HG03159 (cell line): ENCODE data around the gene TRIM28.
"Not testable (repeated sequence)": the region's sequence is repeated elsewhere in the genome, so short reads cannot be mapped to it uniquely, and the experiment has no call there.

ENCODE experiments used
- ATAC-seq: cut with Tn5 transposase; IDR thresholded peaks from one replicate; pipeline ENCODE4 v1.9.1; 2021; ENCODE audit warnings: mild to moderate bottlenecking, moderate library complexity; ENCODE audit not compliant: unreplicated experiment

TRIM28 gene

GRCh38 chr19:58543826-58544590 lies at the start of gene TRIM28:
Gene TRIM28, plus strand, starts transcription at chr19:58544064. Its CDS starts 694 bp downstream, at chr19:58544758.
- peak; percentile 86 for ATAC-seq

- ATAC-seq: no peak
Observed at GRCh38 chr19:58497634-58498170, 46.2 kb upstream of the TRIM28 start.

- ATAC-seq: no peak
Observed at GRCh38 chr19:58498316-58499020, 45.4 kb upstream of the TRIM28 start.

- ATAC-seq: peak; percentile 93
Observed at GRCh38 chr19:58499021-58499927, 44.6 kb upstream of the TRIM28 start.

DNA sequence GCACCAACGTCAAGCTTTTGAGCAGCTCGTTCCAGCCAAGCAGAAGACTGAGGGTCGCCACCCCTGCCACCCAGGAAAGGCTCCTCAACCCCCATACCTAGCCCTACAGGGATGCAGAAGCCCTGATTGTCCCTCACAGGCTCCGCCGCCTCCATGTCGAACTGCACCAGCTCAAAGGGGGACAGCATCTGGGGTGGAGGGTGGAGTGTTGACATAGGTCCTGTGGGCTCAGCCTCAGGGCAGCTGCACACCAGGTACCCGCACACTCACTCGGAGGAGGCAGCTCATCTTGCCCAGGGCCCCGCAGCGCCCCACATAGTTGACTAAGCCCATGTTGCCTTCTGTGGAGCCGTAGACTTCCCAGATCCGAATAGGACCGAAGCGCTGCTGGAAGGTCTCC lies 43.6 kb upstream of the TRIM28 start:
- ATAC-seq: no peak

GRCh38 chr19:58507602-58508223 lies 36.2 kb upstream of the TRIM28 start:
- not testable (repeated sequence) for ATAC-seq

GRCh38 chr19:58509731-58510083 lies 34.2 kb upstream of the TRIM28 start:
- ATAC-seq: no peak

- ATAC-seq: no peak
Observed at GRCh38 chr19:58510084-58510862, 33.6 kb upstream of the TRIM28 start.

DNA sequence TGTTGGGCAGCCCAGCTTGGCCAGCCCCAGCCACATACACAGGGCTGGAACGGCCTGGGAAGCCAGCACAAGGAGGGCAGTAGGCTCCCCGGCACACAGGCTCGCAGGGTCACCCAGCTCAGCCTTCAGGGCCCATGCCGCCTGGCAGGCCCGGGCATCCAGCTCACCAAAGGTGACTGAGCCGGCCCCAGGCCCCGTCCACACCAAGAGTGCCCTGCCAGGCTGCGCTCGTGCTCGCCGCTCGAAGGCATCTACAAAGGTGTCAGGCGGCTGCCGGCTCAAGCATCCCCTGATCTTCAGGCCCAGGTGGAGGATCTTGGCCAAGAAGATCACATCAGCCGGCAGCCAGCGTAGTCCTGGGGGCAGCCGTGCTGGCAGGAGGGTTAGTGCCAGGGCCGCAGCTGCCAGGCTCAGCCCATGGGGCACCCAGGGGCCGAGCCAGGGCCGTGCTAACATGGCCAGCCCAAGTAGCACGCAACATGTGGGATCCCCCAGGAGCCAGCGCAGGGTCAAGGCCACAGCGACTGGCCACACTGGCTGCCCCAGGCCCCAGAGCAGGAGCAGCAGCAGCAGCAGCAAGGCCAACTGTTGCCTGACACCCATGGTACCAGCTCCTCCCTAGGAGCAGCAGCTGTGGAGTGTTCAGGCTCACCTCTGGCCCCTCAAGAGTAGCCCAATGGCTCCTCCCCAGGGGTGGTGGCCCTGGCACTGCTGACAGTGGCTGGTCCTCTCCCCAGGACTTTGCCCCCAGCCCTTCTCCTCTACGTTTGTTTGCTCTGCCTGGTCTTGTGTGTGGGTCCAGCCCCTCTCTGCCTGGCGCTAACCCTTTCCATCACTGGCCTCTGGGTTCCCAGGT lies 32.3 kb upstream of the TRIM28 start, which contains the start of gene SLC27A5:
SLC27A5 (minus strand) TSS at position 640 of the 856 bp plus-strand sequence; CDS start at position 603, 37 bp downstream.
- no peak for ATAC-seq

DNA sequence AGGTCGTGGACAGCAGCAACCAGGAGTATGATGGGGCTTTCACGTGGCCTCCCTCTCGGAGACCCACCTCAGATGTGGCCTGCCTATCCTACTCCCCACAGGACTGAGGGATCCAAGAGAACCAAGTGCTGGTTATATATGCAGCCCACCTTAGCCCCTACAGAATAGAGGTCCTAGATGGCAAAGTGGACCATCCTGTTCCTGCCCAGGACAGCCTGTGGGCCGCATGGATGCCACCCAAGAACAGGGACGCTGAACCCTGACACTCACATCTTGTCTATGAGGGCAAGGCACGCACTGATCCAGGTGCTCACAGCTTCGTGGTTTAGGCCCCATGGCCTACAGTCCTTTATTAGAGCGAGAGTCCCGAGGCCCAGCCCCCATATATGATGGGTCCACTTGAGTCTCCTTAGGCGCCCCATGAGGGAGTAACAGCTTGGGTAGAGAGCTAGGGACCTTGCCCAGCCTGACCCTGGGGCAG lies 30.6 kb upstream of the TRIM28 start:
- no peak for ATAC-seq

GRCh38 chr19:58513694-58514563 lies 29.9 kb upstream of the TRIM28 start:
- peak; percentile 69 for ATAC-seq

- no peak for ATAC-seq
Observed at GRCh38 chr19:58514564-58515022, 29.3 kb upstream of the TRIM28 start.

- no peak for ATAC-seq
Observed at GRCh38 chr19:58515259-58515658, 28.6 kb upstream of the TRIM28 start.

DNA sequence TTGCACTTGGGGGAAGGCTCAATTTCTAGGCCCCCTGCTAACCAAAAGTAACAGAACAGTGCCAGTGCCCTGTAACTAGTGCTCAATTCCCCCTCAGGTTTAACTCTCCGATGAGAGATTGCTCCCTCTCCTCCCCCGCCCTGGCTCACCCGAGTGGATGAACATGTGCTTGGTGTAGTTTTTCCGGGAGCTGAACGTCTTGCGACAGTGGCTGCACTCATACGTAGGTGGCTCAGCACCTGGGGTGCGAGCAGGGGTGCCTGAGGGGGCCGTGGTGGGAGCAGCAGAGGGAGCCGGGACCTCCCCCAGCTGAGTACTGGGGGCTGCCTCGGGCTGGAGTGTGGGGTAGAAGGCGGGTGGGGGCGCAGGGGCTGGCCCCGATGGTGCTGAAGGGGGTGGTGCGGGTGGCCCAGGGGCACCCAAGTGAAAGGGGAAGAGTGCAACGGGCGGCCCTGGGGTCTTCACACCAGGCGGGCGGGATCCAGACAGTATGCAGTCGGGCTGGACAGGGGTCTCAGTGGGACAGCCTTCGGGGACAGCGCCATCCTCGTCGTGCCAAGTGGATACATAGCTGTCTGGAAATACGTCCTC lies 27.5 kb upstream of the TRIM28 start:
- ATAC-seq: no peak

GRCh38 chr19:58516964-58517833 lies 26.7 kb upstream of the TRIM28 start:
- no peak for ATAC-seq
